ENCODE measurements around the gene ADAT3. TPM values are rescaled to one million over a fixed set of nuclear protein-coding genes. Genes with fewer than 3 reads are reported as not detected.

The ADAT3 gene
- polyA plus RNA-seq, 2 of the 4 experiments (the other 2 are of a cell fraction): 0.66 to 5.6 TPM

GRCh38 chr19:1882089-1882785 is 23.0 kb upstream of the ADAT3 start:
- Histone ChIP-seq H3K4me2 (no peak overlapping the region), H3K4me1 (peaks cover 6% of the 10 kb centered on the region; the same call in 1 of the 3 replicates), H3K27ac (no peak overlapping the region), H3K9me3 (no peaks in the 10 kb centered on the region), H3K4me3 (no peak overlapping the region)
- ChIA-PET POLR2A (no interaction called here), CTCF (interaction anchor here (0.5 to 1.7 kb wide), 2 partner anchors 18 to 28 kb away, joined by 4 read pairs; no protein-coding TSS in a partner anchor)
- ATAC-seq (no peak), DNase-seq (ENCODE audit: low read depth in 1 of 2, low spot score in 1 of 2) (no peak), FAIRE-seq (no peak)
- no peak for TF ChIP-seq HOXA7 (CRISPR knock-in tag; IDR thresholded peaks at IDR 0.05)
- TF ChIP-seq NPAS2 (CRISPR knock-in tag; IDR thresholded peaks at IDR 0.05; ENCODE audit: borderline replicate concordance): no peak
- no peak for TF ChIP-seq PHF8 (IDR thresholded peaks at IDR 0.05; ENCODE audit: borderline replicate concordance, low read depth)
- no peak for TF ChIP-seq SREBF2 (IDR thresholded peaks at IDR 0.05)
- TF ChIP-seq POLR2AphosphoS2 (conservative IDR thresholded peaks at IDR 0.05; ENCODE audit: low read length): no peak
- TF ChIP-seq, protein P1, sequence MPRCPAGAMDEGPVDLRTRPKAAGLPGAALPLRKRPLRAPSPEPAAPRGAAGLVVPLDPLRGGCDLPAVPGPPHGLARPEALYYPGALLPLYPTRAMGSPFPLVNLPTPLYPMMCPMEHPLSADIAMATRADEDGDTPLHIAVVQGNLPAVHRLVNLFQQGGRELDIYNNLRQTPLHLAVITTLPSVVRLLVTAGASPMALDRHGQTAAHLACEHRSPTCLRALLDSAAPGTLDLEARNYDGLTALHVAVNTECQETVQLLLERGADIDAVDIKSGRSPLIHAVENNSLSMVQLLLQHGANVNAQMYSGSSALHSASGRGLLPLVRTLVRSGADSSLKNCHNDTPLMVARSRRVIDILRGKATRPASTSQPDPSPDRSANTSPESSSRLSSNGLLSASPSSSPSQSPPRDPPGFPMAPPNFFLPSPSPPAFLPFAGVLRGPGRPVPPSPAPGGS (IDR thresholded peaks at IDR 0.05): no peak
- no peak for TF ChIP-seq CHD4 (IDR thresholded peaks at IDR 0.05; ENCODE audit: borderline replicate concordance)
- no peak for TF ChIP-seq TFCP2L1 (CRISPR knock-in tag; IDR thresholded peaks at IDR 0.05)
- no peak for TF ChIP-seq HOXB5 (CRISPR knock-in tag; IDR thresholded peaks at IDR 0.05)
- no peak for TF ChIP-seq ZFP36 (IDR thresholded peaks at IDR 0.05; ENCODE audit: borderline replicate concordance, partially characterized antibody)
- 80% methylated on average over 15 of the region's 31 CpGs for WGBS (ENCODE audit: missing lambda C conversion rate)

DNA sequence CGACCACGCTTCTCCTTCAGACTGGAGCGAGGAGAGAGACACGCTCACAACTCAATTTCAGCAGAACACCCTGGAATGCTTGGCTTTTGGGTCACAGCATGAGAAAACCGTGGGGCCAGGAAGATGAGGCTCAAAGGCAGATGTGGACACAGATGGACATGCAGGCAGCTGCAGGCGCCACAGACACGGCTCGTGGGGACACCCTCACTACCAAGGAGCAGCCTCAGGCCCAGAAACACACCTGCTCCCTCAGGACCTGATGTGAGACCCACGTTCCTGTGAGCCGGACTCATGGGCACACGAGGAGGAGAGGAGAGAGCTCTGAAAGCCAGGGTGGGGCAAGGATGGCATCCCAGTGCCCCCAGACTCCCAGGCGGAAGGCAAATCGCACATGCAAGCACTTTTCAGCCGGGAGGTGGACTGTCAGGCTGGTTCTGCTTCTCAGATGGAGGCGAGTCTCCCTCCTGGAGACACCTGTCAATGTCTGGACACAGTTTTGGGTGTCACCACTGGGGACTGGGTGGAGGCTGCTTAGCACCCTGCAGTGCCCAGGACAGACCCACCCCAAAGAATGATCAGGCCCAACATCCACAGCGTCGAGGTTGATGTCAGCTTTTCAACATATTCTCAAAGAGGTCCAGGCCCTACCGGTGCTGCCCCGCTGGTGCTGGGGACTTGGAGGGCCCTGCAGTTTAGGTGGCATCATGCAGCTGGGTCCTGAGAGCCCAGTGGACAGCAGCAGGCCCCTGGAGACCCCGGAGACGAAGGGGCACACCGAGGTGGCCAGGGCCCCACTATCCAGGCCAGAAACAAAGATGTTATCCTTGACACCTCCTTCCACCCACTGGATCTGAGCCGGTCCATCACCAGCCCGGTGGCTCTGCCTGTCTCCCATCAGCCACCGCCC is 22.2 kb upstream of the ADAT3 start:
- Histone ChIP-seq H3K9me3 (no peaks in the 10 kb centered on the region), H3K4me2 (peak overlapping the region; percentile 95; the same call in 1 of the 3 replicates), H3K27ac (no peak overlapping the region), H3K4me1 (peaks cover 6% of the 10 kb centered on the region; the same call in 1 of the 3 replicates), H3K4me3 (no peak overlapping the region; the same call in 2 of the 3 replicates)
- CTCF ChIA-PET: interaction anchor here (0.7 to 1.7 kb wide), 2 partner anchors 18 to 19 kb away, joined by 3 to 4 read pairs; no protein-coding TSS in a partner anchor
- 81% methylated on average over 24 of the region's 25 CpGs for WGBS (ENCODE audit: missing lambda C conversion rate)
- POLR2A ChIA-PET: no interaction called here
- no peak for DNase-seq (ENCODE audit: low read depth in 1 of 2, low spot score in 1 of 2)
- TF ChIP-seq MAFK (IDR thresholded peaks at IDR 0.05; ENCODE audit: partially characterized antibody): peak; percentile 28
- no peak for TF ChIP-seq BHLHE40 (IDR thresholded peaks at IDR 0.05; ENCODE audit: low read depth, low read length)
- no peak for TF ChIP-seq RNF2 (IDR thresholded peaks at IDR 0.05; ENCODE audit: borderline replicate concordance, low read depth)
- ATAC-seq: no peak
- no peak for FAIRE-seq

- no peaks in the 10 kb centered on the region for H3K9me3 ChIP-seq
- no peak overlapping the region for H3K27ac ChIP-seq
- H3K4me1 ChIP-seq: peaks cover 6% of the 10 kb centered on the region; the same call in 1 of the 3 replicates
- DNase-seq (ENCODE audit: low read depth in 1 of 2, low spot score in 1 of 2) (no peak), ATAC-seq (no peak; a peak in 1 of 6 replicates), FAIRE-seq (no peak)
- WGBS (ENCODE audit: missing lambda C conversion rate): 74% methylated on average over 8 of the region's 8 CpGs
- H3K4me2 ChIP-seq: peak overlapping the region; percentile 95
- ChIA-PET POLR2A (no interaction called here), CTCF (interaction anchor here (0.7 kb wide), 1 partner anchor 19 kb away, joined by 3 read pairs; no protein-coding TSS in a partner anchor)
- TF ChIP-seq, protein P2, sequence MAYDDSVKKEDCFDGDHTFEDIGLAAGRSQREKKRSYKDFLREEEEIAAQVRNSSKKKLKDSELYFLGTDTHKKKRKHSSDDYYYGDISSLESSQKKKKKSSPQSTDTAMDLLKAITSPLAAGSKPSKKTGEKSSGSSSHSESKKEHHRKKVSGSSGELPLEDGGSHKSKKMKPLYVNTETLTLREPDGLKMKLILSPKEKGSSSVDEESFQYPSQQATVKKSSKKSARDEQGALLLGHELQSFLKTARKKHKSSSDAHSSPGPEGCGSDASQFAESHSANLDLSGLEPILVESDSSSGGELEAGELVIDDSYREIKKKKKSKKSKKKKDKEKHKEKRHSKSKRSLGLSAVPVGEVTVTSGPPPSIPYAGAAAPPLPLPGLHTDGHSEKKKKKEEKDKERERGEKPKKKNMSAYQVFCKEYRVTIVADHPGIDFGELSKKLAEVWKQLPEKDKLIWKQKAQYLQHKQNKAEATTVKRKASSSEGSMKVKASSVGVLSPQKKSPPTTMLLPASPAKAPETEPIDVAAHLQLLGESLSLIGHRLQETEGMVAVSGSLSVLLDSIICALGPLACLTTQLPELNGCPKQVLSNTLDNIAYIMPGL (CRISPR knock-in tag; IDR thresholded peaks at IDR 0.05; ENCODE audit: borderline replicate concordance): no peak
- TF ChIP-seq, protein P3, sequence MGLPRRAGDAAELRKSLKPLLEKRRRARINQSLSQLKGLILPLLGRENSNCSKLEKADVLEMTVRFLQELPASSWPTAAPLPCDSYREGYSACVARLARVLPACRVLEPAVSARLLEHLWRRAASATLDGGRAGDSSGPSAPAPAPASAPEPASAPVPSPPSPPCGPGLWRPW (IDR thresholded peaks at IDR 0.05): no peak
- TF ChIP-seq HOXB5 (CRISPR knock-in tag; IDR thresholded peaks at IDR 0.05): no peak
- no peak for TF ChIP-seq RAD21 (conservative IDR thresholded peaks at IDR 0.05 in 1 of 2, IDR thresholded peaks at IDR 0.05 in 1 of 2)
- peak overlapping the region; percentile 89; the same call in 1 of the 3 replicates for H3K4me3 ChIP-seq
Measured at GRCh38 chr19:1883784-1884183, 21.4 kb upstream of the ADAT3 start.
